NCI-H460 (cell line): ENCODE data around the gene BICRA. TPM values are rescaled to one million over a fixed set of nuclear protein-coding genes. Genes with fewer than 3 reads are reported as not detected.
"Not testable (repeated sequence)": the region's sequence is repeated elsewhere in the genome, so short reads cannot be mapped to it uniquely, and the experiment has no call there.

Experiments
- DNase-seq: peaks from one replicate; pipeline ENCODE4 v3.0.0-alpha.2; 2016; ENCODE audit warnings: low read depth; ENCODE audit errors: extremely low read depth
- polyA plus RNA-seq: library from polyadenylated mRNA; depleted of rRNA; stranded (reverse); fragments of >200 nt; gene quantifications from 2 replicates; pipeline ENCODE4 v1.2.3, GENCODE V29; 2014; cell fraction: nucleus; rRNA removed
- total RNA-seq: library from RNA; depleted of rRNA; stranded (reverse); fragments of >200 nt; shearing (Covaris generic); gene quantifications from 2 replicates; pipeline ENCODE4 v1.2.3, GENCODE V29; 2014; rRNA removed

BICRA gene
- total RNA-seq, result 0.40 and 0.72 TPM in 2 replicates
- polyA plus RNA-seq, result 0.05 and 0.39 TPM in 2 replicates

DNA sequence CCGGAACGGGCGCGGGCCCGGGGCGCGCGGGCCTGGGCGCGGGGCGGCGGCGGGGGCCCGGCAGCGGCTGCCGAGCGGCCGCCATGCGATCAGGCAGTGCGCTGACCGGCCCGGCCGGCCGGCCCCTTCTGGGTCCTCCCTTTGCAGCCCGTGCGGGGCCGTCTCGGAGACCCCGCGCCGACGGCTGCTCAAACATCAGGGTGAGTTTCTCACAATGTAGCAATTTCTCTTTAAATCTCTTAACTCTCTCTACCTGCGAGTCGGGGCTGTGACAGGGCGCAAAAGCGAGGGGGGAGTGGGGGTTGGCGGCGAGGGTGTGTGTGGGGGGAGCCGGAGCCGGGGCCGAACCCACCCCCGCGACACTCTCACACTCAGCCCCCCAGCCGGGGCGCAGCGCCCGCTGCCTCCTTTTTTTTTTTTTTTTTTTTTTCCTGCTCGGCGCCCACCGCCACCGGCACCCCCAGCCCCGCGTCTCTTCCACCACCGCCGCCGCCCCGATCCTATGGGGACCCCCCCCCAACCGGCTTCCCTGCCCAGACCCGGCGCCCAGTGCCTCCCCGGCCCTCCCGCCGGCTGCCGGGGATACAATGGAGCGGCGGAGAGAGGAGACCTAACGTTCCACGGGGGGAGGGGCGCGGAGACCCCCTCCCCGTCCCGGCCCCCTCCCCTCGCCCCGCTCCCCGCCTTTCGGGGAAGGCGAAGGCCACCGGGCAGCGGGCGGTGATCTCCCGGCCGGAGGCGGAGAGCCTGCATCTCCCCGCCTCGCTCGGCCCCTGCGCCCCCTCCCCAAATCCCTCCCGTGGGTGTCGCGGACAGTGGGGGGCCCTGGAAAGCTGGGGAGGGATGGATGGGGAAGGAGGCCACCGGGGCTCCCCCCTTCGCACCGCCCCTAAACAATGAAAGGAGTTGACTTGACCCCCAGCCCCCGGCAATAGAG, at the start of gene BICRA:
BICRA (plus strand) TSS at position 166 of the 937 bp plus-strand sequence. CDS start 64,441 bp downstream, outside the sequence.
- DNase-seq, result no peak

DNA sequence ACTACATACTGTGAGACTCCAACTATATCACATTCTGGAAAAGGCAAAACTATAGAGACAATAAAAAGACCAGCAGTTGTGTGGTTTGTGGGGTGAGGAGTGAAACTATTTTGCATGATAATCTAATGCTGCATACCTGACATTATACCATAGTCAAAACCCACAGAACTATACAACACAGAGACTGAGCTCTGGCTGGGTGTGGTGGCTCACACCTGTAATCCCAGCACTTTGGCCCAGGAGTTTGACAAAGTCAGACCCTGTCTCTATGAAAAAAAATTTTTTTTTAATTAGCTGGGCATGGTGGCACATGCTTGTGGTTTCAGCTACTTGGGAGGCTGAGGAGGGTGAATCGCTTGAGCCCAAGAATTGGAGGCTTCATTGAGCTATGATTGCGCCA, 47.9 kb upstream of the BICRA start:
- DNase-seq, result no peak

DNA sequence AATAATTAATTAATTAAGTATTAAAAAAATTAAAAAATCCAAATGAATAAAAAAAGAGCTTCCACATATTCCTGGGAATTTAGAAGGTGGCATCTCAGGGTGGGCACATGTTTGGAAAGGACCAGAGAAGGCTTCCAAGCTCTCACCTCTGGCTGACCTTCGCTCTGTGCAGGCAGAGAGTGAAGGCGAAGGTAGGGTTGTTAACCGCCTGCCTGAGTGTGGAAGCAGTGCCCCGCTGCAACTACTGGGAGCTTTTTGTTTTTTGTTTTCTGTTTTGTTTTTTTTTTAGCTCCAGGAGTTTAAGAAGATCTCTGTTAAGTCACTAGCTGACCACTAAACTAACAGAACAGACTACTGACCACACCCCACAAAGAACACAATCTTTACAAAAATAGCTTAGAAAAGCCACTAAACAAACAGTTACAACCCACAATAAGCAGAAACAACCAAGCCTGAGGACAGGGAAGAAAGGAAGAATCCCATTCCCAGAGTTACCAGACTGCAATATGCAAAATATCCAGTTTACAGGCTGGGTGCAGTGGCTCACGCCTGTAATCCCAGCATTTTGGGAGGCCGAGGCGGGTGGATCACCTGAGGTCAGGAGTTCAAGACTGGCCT, 47.4 kb upstream of the BICRA start:
- no peak for DNase-seq

DNA sequence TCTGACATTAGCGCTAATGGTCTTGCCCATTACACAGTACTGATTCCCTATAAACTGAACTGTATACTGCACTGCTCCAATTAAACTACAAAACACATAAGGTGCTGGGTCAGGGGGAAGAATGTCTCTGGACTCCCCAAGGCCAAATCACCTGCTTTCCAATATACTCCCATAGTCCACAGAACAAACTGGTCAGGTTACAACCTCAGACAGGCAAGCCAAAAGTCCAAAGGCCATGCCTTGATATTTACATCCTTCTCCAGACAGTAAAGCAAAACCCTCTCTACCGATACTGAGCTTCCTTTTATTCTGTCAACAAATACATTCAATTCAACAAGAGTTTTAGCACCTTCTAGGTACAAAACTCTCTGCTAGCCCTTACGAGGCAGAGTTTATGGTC, 44.9 kb upstream of the BICRA start:
- DNase-seq, result no peak

DNA sequence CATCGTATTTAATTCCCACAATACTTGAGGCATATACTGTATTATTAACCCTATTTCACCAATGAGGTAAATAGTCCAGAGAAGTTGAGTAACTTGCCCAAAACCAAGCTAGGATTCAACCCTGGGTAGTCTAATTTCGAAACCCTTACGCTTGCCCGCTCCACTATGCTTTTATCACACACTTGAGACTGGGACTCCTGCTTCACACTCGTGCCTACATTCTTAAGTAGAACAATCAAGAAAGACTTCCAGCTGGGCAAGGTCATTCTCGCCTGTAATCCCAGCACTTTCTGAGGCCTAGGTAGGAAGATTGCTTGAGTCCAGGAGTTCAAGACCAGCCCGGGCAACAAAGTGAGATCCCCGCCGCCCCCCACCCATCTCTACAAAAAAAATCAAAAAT, 39.6 kb upstream of the BICRA start:
- DNase-seq, result no peak

DNA sequence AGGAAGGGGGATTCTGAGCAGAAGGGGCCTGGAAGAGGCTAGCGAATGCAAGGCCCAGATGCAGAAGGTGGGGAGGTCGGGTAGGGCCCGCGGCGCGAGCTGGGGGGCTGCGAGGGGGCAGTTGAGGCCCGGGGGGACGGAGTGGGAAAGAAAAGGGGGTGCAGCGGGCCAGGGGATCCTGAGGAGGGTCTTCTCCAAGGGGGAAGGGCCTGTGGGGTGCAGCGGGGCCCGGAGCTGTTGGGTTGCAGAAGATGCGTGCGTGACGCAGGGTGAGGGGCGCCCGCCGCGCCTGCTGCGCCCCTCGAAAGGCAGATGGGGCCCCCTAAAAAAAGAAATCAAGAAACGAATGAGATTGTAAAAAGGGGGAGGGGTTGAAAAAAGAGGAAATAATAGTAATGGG, 36.3 kb upstream of the BICRA start:
- DNase-seq, result no peak

DNA sequence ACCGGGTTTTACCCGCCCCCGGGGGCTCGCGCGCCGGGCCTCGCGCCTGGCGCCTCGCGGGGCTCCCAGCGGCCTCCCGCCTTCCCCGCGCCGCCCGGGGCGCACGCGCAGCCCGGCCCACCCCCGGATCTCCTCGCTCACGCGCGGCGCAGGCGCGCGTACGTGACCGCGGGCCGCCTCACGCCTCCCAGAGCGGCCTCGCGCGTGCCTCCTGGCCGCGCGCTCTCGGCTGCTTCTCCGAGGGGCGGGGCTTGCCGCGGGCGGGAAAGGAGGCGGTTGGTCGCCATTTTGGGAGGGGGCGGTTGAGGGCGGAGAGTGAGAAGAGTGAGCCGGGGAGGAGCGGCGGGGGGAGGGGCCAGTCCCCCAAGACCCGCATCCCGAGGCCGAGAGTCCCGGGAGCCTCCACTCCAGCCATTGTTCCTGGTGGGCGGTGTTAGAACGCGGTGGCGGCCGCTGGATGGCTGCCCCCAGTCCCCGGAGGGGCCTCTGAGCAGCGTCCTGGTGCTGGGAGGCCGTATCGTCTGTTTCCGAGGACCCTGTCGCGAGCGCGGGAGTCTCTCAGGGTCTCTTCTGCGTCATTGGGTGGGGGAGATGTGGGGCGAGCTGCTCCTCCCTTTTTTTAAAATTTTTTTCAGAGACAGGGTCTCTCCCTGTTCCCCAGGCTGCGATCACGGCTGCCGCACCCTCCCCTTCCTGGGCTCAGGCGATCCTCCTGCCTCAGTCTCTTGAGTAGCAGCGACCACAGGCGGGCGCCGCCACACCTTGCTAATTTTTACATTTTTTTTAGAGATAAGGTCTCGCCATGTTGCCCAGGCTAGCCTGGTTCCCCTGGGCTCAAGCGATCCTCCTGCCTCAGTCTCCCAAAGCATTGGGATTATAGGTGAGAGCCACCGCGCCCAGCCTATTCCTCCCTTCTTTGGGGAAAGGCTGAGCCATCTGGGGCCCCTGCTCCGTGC, 35.6 kb upstream of the BICRA start, which contains the start of gene ZNF541:
ZNF541 (minus strand) TSS at position 78 of the 956 bp plus-strand sequence. CDS start 17,292 bp downstream, outside the sequence.
- DNase-seq, result no peak

DNA sequence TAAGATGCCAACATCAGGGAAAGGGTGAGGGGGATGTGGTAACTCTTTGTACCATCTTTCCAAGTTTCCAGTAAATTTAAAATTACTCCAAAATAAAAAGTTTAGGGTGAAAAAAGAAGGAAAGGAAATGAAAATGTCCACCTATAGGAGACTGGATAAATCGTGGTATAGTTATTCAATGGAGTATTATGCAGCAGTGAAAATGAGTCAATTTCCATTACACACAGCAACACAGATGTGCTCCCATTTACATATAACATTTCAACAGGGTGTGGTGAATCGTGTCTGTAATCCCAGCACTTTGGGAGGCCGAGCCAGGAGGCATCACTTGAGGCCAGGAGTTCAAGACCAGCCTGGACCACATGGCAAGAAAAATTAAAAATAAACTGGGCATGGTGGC, 28.5 kb upstream of the BICRA start:
- no peak for DNase-seq

DNA sequence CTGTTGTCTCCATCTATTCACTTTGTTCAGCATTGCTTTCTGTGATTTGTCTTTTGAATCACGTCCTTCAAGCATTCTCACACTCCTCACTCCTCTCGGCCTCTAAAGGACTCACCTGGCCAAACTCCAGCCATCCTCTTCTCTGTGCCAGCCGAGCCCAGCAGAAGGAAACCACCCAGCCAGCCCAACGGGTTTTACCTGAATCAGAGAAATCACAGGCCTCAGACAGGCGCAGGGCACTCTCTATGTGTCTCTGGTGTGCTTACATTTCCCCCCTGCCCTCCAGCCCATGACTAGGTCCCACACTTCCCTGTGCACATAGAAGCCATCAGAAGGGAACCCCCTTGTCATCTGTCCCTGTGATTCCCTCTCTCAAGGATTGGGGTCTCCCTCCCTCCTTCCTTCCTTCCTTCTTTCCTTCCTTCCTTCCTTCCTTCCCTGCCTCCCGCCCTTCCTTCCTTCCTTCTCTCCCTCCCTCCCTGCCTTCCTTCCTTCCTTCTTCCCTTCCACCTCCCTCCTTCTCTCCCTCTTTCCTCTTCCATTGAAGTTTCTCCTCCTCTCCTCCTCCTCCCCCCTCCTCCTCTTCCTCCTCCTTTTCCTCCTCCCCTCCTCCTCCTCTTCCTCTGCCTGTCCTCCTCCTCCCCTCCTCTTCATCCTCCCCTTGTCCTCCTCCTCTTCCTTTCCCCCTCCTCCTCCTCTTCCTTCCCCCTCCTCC, 27.2 kb upstream of the BICRA start:
- no peak for DNase-seq

DNA sequence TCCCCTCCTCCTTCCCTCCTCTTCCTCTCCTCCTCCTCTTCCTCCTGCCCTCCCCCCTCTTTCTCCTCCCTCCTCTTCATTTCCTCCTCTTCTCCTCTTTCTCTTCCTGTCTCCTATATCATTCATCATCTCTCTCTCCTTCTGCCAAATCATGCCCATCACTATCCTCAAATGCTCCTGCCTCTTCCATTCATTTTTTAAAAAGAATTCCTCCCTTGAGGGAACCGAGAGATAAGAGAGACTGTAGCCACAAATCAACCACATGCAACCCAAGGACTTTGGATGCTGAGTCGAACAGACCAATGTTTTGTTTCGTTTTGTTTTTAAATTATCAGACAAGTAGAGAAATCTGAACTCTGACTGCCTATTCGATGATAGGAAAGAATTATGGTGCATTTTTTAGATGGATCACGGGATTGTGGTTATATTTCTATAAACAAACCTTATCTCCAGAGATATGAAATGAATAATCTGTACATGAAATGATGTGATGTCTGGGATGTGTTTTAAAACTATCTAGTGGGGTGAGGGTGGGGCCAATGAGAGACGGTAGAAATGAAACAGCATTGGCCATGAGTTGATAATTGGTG, 26.5 kb upstream of the BICRA start:
- no peak for DNase-seq

DNA sequence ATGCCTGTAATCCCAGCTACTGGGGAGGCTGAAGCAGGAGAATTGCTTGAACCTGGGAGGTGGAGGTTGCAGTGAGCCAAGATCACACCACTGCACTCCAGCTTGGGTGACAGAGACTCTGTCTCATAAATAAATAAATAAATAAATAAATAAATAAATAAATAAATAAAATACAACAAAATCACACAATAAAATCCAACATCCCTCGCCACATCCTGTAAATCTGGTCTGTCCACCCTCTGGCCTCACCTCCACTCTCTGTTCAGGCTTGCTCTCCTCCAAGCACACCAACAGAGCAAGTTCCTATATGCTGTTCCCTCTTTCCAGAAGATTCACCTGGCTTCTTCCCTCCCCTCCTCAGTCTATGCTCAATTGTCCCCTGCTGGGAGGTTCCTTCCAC, 25.8 kb upstream of the BICRA start:
- DNase-seq, result not testable (repeated sequence)

DNA sequence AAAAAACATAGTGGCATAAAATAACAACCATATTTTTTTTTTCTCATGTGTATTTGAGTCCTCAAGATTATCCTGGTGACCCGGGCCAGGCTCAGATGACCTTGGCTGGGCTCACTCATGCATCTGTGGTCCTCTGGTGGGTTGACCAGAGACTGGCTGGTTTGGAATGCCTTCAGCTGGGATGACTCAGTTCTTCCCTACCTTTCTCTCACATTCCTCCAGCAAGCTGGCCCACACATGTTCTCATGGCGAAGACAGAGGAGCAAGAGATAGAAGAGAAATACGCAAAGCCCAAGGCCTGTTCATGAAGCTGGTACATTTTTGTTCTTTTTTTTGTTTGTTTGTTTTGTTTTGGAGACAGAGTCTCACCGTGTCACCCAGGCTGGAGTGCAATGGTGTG, 21.6 kb upstream of the BICRA start:
- no peak for DNase-seq

DNA sequence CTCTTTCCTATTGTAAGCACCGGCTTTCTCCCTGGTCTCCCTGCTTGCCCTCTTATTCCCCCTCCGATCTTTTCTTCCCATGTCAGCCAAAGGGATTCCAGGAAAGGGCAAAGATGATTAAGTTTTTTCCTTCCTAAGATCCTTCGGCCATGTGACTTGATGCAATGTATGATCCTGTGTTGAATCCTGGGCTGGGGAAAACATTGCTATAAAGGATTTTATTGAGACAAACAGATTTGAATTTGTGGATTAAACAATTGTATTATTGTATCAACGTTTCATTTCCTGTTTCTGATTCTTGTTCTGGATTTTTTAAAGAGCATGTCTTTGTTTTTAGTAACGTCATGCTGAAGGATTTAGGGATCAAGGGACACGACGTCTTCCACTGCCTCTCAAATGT, 19.1 kb upstream of the BICRA start:
- no peak for DNase-seq

DNA sequence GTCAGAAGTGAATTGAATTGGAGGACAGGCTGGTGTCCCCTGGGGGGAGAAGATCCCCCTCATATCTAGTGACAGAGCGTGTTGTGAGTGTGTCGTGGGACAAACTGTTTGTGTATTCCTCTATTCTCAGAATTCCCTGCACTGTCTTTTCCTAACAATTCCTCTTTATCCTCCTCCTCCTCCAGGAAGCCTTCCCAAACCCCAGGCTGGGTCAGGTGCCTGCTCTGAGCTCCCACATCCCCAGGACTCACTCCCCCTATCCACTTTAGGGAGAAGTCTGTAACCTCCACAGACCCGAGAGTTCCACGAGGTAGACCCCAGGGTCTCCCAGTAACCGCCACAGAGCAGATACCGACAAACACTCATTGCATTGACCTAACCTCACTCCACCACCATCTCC, 15.1 kb upstream of the BICRA start:
- no peak for DNase-seq

DNA sequence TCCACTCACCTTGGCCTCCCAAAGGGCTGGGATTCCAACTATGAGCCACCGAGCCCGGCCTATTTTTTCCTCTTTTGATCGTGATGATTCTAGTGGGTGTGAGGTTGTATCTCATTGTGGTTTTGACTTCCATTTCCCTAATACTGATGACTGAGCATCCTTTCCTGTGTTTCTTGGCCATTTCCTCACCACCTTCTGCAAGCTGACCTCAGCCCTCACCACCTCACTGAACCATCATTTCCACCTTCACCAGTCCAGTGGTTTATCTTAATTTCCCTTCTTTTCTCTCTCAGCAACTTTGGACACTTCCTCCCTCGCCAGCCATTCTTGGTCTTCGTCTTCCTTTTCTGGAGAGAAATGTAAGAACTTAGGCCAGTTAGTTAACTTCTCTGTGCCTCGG, 13.0 kb upstream of the BICRA start:
- no peak for DNase-seq

DNA sequence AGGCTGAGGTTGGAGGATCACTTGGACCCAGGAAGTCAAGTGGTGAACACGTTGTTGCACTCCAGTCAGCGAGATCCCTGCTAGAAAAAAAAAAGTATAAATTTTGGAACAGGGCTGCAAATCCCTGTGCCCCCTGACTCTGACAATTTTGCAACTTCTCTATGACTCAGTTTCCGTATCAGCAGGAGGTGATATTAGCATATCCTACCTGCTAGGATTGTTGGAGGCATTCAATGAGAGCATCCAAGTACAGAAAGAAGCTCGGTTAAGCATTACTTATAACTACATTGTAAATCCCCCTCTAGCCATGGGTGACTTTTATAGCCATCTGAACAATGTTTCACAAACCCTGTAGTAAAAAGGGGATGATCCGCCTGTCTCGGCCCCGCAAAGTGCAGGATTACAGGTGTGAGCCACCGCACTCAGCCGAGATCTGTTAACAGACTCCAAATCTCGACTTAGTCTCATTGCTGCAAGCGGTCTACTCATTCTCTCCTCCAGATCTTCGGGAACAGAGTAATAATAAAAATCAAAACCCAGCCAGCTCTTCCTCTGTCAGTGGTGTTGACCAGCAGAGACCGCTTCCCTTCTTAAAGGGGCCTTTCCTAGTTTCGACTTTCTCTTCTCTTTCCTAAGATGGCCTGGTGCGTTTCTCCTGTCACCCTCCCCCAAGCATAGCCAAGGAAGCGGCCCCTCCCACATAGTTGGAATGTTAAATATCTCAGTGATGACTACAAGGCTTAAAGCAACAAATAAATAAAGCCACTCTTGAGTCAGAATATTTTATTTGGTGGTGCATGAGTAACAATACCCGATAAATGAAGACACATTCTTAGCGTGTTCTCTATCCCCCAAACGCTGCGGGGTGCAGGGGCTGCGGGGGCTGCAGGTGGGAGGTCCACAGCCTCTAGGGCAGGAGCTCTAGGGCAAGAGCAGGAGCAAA, 10.3 kb upstream of the BICRA start:
- DNase-seq, result peak; percentile 88

DNA sequence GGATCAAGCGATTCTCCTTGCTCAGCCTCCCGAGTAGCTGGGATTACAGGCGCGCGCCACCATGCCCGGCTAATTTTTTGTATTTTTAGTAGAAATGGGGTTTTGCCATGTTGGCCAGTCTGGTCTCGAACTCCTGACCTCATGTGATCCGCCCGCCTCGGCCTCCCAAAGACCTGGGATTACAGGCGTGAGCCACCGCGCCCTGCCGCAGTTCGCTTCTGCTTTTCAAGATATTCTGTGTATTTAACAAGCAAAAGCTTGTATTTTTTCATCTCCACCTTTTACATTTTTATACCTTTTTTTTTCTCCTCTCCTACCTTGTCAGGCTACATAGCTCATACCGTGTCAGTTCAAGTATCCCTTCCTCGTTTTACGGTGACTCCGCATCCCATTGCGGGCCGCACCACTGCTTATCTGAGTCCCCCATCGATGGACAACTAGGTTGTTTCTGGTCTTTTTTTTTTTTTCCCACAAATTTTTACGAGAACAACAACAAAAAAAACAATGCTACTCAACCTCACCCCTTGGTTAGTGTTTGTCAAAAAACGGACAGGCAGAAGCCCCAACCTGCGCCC, 9.2 kb upstream of the BICRA start:
- not testable (repeated sequence) for DNase-seq
